Left ventricle myocardium inferior (tissue), 1 donor: Measurements from ENCODE around the gene PROM2. TPM values are rescaled to one million over a fixed set of nuclear protein-coding genes. Genes with fewer than 3 reads are reported as not detected.

Experiments used
- DNase-seq: peaks from one replicate; pipeline ENCODE4 v3.0.0-alpha.2; 2020
- H3K27ac ChIP-seq: fragments of 200-600 bp; replicated peaks from 2 replicates; pipeline ENCODE4 v1.8.0; 2021
- H3K27me3 ChIP-seq: fragments of 200-600 bp; 2 replicates; pipeline ENCODE4 v1.8.0; 2021; ENCODE audit warnings: low read depth
- H3K36me3 ChIP-seq: fragments of 200-600 bp; 2 replicates; pipeline ENCODE4 v1.8.0; 2021
- H3K4me1 ChIP-seq: fragments of 200-600 bp; 2 replicates; pipeline ENCODE4 v1.8.0; 2021
- H3K4me3 ChIP-seq: fragments of 200-600 bp; 2 replicates; pipeline ENCODE4 v1.8.0; 2021; ENCODE audit warnings: mild to moderate bottlenecking, moderate library complexity
- H3K9me3 ChIP-seq: fragments of 200-600 bp; replicated peaks from 2 replicates; pipeline ENCODE4 v1.8.0; 2021
- CTCF ChIP-seq: fragments of 200-600 bp; IDR thresholded peaks from 2 replicates; pipeline ENCODE4 v1.8.0; 2021; ENCODE audit warnings: antibody characterized with exemption, mild to moderate bottlenecking, borderline replicate concordance
- intact Hi-C: fragments of 100-400 bp; cut with micrococcal nuclease; formaldehyde crosslinking; loops from one replicate; pipeline ENCODE4 v1.11.0; 2022
- total RNA-seq: library from RNA; stranded (reverse); fragmentation: NEBNext Ultra II Directional; extraction: Animal tissue kit (Norgen Biotek cat#: 25700); gene quantifications from one replicate; pipeline ENCODE4 v1.2.1, GENCODE V29; 2021
- donor health status: DM: no; HTN: yes; CAD: no; lungs with severe emphysema.

The PROM2 gene
- total RNA-seq, 1 donor from 2014 or later: 1.4 TPM

GRCh38 chr2:95305380-95306061 lies 31.3 kb downstream of the PROM2 start:
- Histone ChIP-seq H3K4me3 (no peak overlapping the region), H3K27ac (no peak overlapping the region), H3K9me3 (no peaks in the 10 kb centered on the region), H3K36me3 (no peaks in the 10 kb centered on the region), H3K4me1 (no peaks in the 10 kb centered on the region), H3K27me3 (peaks cover 57% of the 10 kb centered on the region)
- intact Hi-C loops: no loop called here
- DNase-seq: no peak
- TF ChIP-seq CTCF: no peak

- DNase-seq: no peak
- no peak for TF ChIP-seq CTCF
- intact Hi-C loops: no loop called here
- Histone ChIP-seq H3K4me1 (no peaks in the 10 kb centered on the region), H3K36me3 (no peaks in the 10 kb centered on the region), H3K9me3 (no peaks in the 10 kb centered on the region), H3K27me3 (peaks cover 57% of the 10 kb centered on the region), H3K4me3 (no peak overlapping the region), H3K27ac (no peak overlapping the region)
These were observed 32.2 kb downstream of the PROM2 start for GRCh38 chr2:95306336-95306895.

- Histone ChIP-seq H3K9me3 (no peaks in the 10 kb centered on the region), H3K4me3 (no peak overlapping the region), H3K27ac (no peak overlapping the region), H3K27me3 (peaks cover 57% of the 10 kb centered on the region), H3K4me1 (no peaks in the 10 kb centered on the region), H3K36me3 (no peaks in the 10 kb centered on the region)
- no peak for TF ChIP-seq CTCF
- DNase-seq: no peak
- intact Hi-C loops: no loop called here
These were observed 32.8 kb downstream of the PROM2 start for GRCh38 chr2:95307036-95307435.

- TF ChIP-seq CTCF: no peak
- Histone ChIP-seq H3K36me3 (no peaks in the 10 kb centered on the region), H3K9me3 (no peaks in the 10 kb centered on the region), H3K4me3 (no peak overlapping the region), H3K4me1 (no peaks in the 10 kb centered on the region), H3K27me3 (peaks cover 57% of the 10 kb centered on the region), H3K27ac (no peak overlapping the region)
- no peak for DNase-seq
- intact Hi-C loops: no loop called here
These were observed 33.6 kb downstream of the PROM2 start for GRCh38 chr2:95307878-95308277.

- intact Hi-C loops: no loop called here
- no peaks in the 10 kb centered on the region for H3K36me3 ChIP-seq
- H3K27me3 ChIP-seq: peaks cover 57% of the 10 kb centered on the region
- no peak for DNase-seq
- TF ChIP-seq CTCF: no peak
- no peaks in the 10 kb centered on the region for H3K9me3 ChIP-seq
- H3K4me3 ChIP-seq: no peak overlapping the region
- H3K4me1 ChIP-seq: no peaks in the 10 kb centered on the region
- H3K27ac ChIP-seq: no peak overlapping the region
These were observed 34.3 kb downstream of the PROM2 start for GRCh38 chr2:95308426-95308990.
